Measurements from ENCODE around the gene CEBPE.

Gene CEBPE

DNA sequence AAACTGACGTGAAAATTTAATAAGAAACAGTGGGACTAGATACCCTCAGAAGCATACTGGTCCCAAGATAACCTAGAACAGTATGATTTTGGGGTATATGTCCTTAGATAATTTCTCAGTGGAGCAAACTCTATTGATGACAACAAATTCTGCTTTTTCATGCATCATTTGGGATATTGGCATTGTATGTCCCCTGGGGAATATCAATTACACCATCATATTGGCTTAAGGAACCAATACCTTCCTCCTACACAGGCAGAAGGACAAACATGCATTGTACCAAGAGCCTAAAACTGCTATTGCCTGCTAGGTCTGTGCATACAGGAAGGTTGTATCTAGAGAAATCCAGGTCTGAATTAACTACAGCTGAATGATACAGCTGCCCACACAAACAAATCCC lies 44.1 kb downstream of the CEBPE start:
- DNase-seq = no peak

DNA sequence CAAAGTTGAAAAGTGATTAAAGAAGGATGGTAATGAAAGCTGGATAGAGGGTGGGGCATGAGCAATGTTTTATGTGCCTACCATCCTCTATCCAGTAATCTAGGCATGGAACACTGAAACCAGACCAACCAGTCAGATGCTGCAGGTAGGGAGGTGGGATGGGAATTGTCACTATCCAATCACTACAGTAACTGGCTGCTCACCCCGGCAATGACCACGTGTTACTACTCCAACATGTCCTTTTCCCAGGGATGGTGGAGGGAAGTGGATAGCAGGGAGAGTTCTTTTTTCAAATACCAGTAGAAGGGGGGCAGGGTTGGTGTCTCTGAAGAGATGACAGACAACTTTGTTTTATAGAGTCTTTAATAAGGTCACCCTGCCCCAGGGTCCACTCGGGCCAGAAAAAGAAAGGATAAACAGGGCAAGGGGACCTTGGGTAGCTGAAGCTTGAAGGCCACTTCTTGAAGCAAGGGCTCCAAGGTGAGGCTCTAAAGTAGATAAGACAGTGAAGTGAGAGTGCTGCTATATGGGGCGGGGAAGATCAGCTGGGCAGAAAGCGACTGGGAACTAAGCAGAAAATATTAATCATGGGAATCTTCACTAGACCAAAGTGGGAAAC lies 47.0 kb downstream of the CEBPE start:
- DNase-seq = no peak

GRCh38 chr14:23071244-23071920 lies 47.7 kb downstream of the CEBPE start:
- no peak for DNase-seq

DNA sequence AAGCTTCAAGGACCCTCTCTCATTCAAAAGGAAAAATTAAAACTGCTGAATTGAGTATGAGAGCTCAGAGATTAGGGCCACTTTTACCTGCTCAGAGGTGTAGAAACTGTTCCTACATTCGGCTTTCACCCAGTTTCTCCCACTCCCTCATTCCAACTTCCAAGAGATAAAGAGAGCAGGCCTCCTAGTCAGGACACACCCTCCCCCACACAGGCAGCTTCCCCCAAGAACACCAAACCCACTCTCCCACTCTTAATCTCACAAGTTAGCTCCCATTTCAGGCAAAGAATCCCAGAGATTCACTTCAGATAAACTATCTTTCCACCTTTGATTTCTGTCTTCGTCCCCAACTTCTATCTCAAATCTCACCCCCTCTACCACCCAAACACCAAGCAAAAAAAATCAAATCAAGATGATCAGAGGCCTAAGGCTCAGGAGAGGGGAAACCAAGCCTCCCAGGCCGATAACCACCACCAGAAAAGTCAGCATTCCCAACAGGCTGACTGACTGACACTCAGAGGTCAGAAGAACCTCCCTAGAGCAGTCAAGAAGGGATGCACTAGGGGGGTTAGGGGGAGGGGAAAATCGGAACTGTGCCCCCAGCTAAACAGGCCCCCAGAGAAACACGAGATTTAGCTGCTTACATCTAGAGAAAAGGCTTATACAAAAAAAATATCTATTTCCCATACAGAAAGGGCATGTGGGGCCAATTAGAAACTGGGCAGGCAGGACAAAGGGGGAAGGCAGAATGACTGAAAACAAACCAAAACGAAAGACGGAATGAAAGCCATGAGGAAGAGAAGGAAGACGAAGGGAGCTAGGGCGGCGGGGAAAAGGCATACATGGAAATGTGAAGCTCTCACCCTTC lies 48.6 kb downstream of the CEBPE start:
- no peak for DNase-seq

DNA sequence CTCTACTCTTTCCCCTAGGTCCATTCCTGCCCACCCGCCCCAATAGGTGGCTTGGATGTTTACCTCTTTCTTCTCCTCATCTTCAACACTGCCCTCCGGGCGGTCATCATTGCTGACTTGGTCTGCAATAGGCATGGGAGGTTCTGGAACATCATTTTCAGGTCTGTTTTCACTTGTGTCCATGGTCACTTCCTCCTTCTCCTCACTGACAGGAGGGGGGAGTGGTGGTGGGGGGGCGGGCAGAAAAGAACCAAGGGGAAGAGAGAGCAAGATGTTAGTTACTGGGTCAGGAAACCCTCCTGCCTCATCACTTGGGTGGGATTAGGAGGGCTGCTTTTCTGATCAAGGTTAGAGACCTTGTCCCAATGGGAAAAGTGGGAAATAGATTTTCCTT lies 49.6 kb downstream of the CEBPE start:
- DNase-seq = no peak

- DNase-seq = no peak
Observed at GRCh38 chr14:23068789-23069412, 50.2 kb downstream of the CEBPE start.

DNA sequence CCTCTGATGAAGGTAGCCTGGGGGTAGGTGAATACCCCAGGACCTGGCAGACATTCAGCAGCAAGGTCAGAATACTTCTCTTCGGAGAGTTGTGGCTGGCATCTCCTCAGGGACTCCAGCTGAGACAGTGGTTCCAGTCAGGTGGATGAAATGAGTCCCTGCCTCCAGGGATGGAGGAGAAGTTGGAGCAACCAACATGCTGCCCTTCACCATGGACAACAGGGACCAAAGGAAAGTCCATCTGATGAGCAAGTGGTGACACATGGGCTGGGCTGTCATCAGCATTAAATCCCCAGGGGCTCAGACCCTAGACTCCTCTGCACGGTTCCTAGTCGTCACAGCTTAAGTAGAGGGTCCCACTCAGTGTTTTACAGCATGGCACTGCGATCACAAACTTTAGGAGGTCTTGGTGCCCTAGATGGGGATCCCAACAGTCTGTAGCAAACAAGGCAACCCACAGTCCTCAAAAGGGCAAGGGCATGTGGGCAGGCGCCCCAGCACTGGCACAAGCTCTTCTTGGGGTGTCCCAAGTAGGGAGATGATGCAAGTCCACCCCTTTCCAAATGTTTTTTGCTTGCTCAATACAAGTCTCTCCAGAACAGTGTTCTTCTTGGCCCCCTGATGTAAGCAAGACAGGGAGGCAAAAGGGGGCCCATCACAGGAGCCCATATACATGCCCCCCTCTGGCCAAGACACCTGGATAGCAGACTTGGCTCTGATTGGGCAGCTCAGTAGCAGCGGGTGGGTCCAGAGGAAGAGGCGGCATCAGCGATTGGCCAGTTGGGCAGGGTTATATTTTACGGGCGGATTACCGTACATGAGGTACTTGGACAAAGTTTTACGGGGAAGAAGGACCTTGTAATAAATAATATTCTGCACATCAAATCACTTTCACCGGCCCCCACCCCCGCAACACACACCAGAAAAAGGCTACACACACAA lies 50.9 kb downstream of the CEBPE start:
- no peak for DNase-seq
